ENCODE results near the gene SAMD3.

Gene SAMD3

GRCh38 chr6:130240232-130240631 lies 17.5 kb upstream of the SAMD3 start:
- TF ChIP-seq REST (IDR thresholded peaks at IDR 0.05; ENCODE audit: insufficient read depth in 1 of 2, low read depth in 2 of 2, low read length in 2 of 2): no peak
- no peak for TF ChIP-seq POLR2AphosphoS5 (IDR thresholded peaks at IDR 0.05; ENCODE audit: low read depth, low read length)
- no peak for TF ChIP-seq SIN3A (IDR thresholded peaks at IDR 0.05; ENCODE audit: borderline replicate concordance, insufficient read depth, low read length)
- no peak for TF ChIP-seq TAF1 (IDR thresholded peaks at IDR 0.05; ENCODE audit: borderline replicate concordance, insufficient read depth, low read length)
- TF ChIP-seq FOXP2 (optimal IDR thresholded peaks at IDR 0.05; ENCODE audit: borderline replicate concordance, extremely low read depth, extremely low read length, insufficient read depth): no peak

GRCh38 chr6:130239755-130240154 lies 17.0 kb upstream of the SAMD3 start:
- TF ChIP-seq TAF1 (IDR thresholded peaks at IDR 0.05; ENCODE audit: borderline replicate concordance, insufficient read depth, low read length) (no peak), FOXP2 (optimal IDR thresholded peaks at IDR 0.05; ENCODE audit: borderline replicate concordance, extremely low read depth, extremely low read length, insufficient read depth) (no peak), REST (IDR thresholded peaks at IDR 0.05; ENCODE audit: insufficient read depth in 1 of 2, low read depth in 2 of 2, low read length in 2 of 2) (no peak), POLR2AphosphoS5 (IDR thresholded peaks at IDR 0.05; ENCODE audit: low read depth, low read length) (no peak), SIN3A (IDR thresholded peaks at IDR 0.05; ENCODE audit: borderline replicate concordance, insufficient read depth, low read length) (no peak)

- no peak for TF ChIP-seq POLR2AphosphoS5 (IDR thresholded peaks at IDR 0.05; ENCODE audit: low read depth, low read length)
- TF ChIP-seq SIN3A (IDR thresholded peaks at IDR 0.05; ENCODE audit: borderline replicate concordance, insufficient read depth, low read length): no peak
- TF ChIP-seq TAF1 (IDR thresholded peaks at IDR 0.05; ENCODE audit: borderline replicate concordance, insufficient read depth, low read length): no peak
- TF ChIP-seq REST (IDR thresholded peaks at IDR 0.05; ENCODE audit: insufficient read depth in 1 of 2, low read depth in 2 of 2, low read length in 2 of 2): no peak
- TF ChIP-seq FOXP2 (optimal IDR thresholded peaks at IDR 0.05; ENCODE audit: borderline replicate concordance, extremely low read depth, extremely low read length, insufficient read depth): no peak
These were observed 10.6 kb upstream of the SAMD3 start for GRCh38 chr6:130233330-130233729.

- TF ChIP-seq SIN3A (IDR thresholded peaks at IDR 0.05; ENCODE audit: borderline replicate concordance, insufficient read depth, low read length) (no peak), REST (IDR thresholded peaks at IDR 0.05; ENCODE audit: insufficient read depth in 1 of 2, low read depth in 2 of 2, low read length in 2 of 2) (no peak), TAF1 (IDR thresholded peaks at IDR 0.05; ENCODE audit: borderline replicate concordance, insufficient read depth, low read length) (no peak), POLR2AphosphoS5 (IDR thresholded peaks at IDR 0.05; ENCODE audit: low read depth, low read length) (no peak), FOXP2 (optimal IDR thresholded peaks at IDR 0.05; ENCODE audit: borderline replicate concordance, extremely low read depth, extremely low read length, insufficient read depth) (no peak)
These were observed 6.9 kb upstream of the SAMD3 start for GRCh38 chr6:130229645-130230044.

- TF ChIP-seq POLR2AphosphoS5 (IDR thresholded peaks at IDR 0.05; ENCODE audit: low read depth, low read length): no peak
- no peak for TF ChIP-seq SIN3A (IDR thresholded peaks at IDR 0.05; ENCODE audit: borderline replicate concordance, insufficient read depth, low read length)
- no peak for TF ChIP-seq TAF1 (IDR thresholded peaks at IDR 0.05; ENCODE audit: borderline replicate concordance, insufficient read depth, low read length)
- TF ChIP-seq REST (IDR thresholded peaks at IDR 0.05; ENCODE audit: insufficient read depth in 1 of 2, low read depth in 2 of 2, low read length in 2 of 2): no peak
- TF ChIP-seq FOXP2 (optimal IDR thresholded peaks at IDR 0.05; ENCODE audit: borderline replicate concordance, extremely low read depth, extremely low read length, insufficient read depth): no peak
These were observed 757 bp upstream of the SAMD3 start for GRCh38 chr6:130223508-130223907.
